GM23338 (cell line): Measurements from ENCODE around the gene ZGPAT. TPM values are rescaled to one million over a fixed set of nuclear protein-coding genes. Genes with fewer than 3 reads are reported as not detected.

Source experiments
- ATAC-seq: fragments of 200-7000 bp; cut with Tn5 transposase; 3 replicates; pipeline ENCODE4 v1.9.1; 2020
- DNase-seq: peaks from one replicate; pipeline ENCODE4 v3.0.0-alpha.2; 2015; ENCODE audit warnings: low spot score
- H2AFZ ChIP-seq: fragments of 200-600 bp; sonication (generic); 2 replicates; pipeline ENCODE4 v1.8.0; 2016; ENCODE audit warnings: antibody characterized with exemption, mild to moderate bottlenecking, moderate library complexity
- H3F3A ChIP-seq: fragments of 200-600 bp; sonication (generic); replicated peaks from 2 replicates; pipeline ENCODE4 v1.8.0; 2017; ENCODE audit warnings: antibody characterized with exemption, mixed run types, low read depth
- H3K27ac ChIP-seq: fragments of 200-600 bp; sonication (generic); 2 replicates; pipeline ENCODE4 v1.6.1; 2016; ENCODE audit warnings: low read depth
- H3K27me3 ChIP-seq: fragments of 200-600 bp; sonication (generic); 2 replicates; pipeline ENCODE4 v1.8.0; 2016; ENCODE audit warnings: mild to moderate bottlenecking, mixed run types, moderate library complexity; ENCODE audit not compliant: insufficient read depth
- H3K36me3 ChIP-seq: fragments of 200-600 bp; sonication (generic); 2 replicates; pipeline ENCODE4 v1.8.0; 2016; ENCODE audit warnings: mild to moderate bottlenecking; ENCODE audit not compliant: insufficient read depth
- H3K4me1 ChIP-seq: fragments of 200-600 bp; sonication (generic); 2 replicates; pipeline ENCODE4 v1.8.0; 2016; ENCODE audit warnings: mild to moderate bottlenecking, moderate library complexity; ENCODE audit not compliant: insufficient read depth
- H3K4me2 ChIP-seq: fragments of 200-600 bp; sonication (generic); 2 replicates; pipeline ENCODE4 v1.7.1; 2017; ENCODE audit warnings: mixed run types
- H3K4me3 ChIP-seq: fragments of 200-600 bp; sonication (generic); 2 replicates; pipeline ENCODE4 v1.6.1; 2016; ENCODE audit warnings: mixed run types
- H3K79me2 ChIP-seq: fragments of 200-600 bp; sonication (generic); replicated peaks from 2 replicates; pipeline ENCODE4 v1.8.0; 2017; ENCODE audit warnings: mild to moderate bottlenecking; ENCODE audit not compliant: insufficient read depth
- H3K9me2 ChIP-seq: fragments of 200-600 bp; sonication (generic); 2 replicates; pipeline ENCODE4 v1.8.0; 2017; ENCODE audit not compliant: insufficient read depth
- H4K20me1 ChIP-seq: fragments of 200-600 bp; sonication (generic); replicated peaks from 2 replicates; pipeline ENCODE4 v1.8.0; 2017; ENCODE audit warnings: mild to moderate bottlenecking; ENCODE audit not compliant: insufficient read depth
- H3K27ac Mint-ChIP-seq: 2 replicates; pipeline ENCODE4 v1.8.0; 2020; ENCODE audit warnings: inconsistent platforms, mild to moderate bottlenecking, moderate library complexity, mixed read lengths
- H3K27me3 Mint-ChIP-seq: 3 replicates; pipeline ENCODE4 v1.8.0; 2022; ENCODE audit warnings: low read depth, mild to moderate bottlenecking, moderate library complexity, mixed read lengths, inconsistent platforms; ENCODE audit not compliant: insufficient read depth, poor library complexity
- H3K36me3 Mint-ChIP-seq: 3 replicates; pipeline ENCODE4 v1.8.0; 2021; ENCODE audit warnings: low read depth, mild to moderate bottlenecking, inconsistent platforms, moderate library complexity, mixed read lengths
- H3K4me1 Mint-ChIP-seq: 3 replicates; pipeline ENCODE4 v1.8.0; 2020; ENCODE audit warnings: mild to moderate bottlenecking, inconsistent platforms, mixed read lengths
- H3K4me3 Mint-ChIP-seq: 3 replicates; pipeline ENCODE4 v1.8.0; 2021; ENCODE audit warnings: moderate library complexity, mild to moderate bottlenecking, inconsistent platforms, mixed read lengths
- H3K9me3 Mint-ChIP-seq: 3 replicates; pipeline ENCODE4 v1.8.0; 2020; ENCODE audit warnings: moderate library complexity, mild to moderate bottlenecking, inconsistent platforms, mixed read lengths
- CREB1 ChIP-seq: fragments of 250-450 bp; sonication (Bioruptor Pico); IDR thresholded peaks from 2 replicates; pipeline ENCODE4 v1.5.0; 2020; ENCODE audit warnings: low read depth, mild to moderate bottlenecking, moderate library complexity
- EZH2phosphoT487 ChIP-seq: fragments of 200-600 bp; sonication (generic); IDR thresholded peaks from one replicate; pipeline ENCODE4 v1.8.1; 2018; ENCODE audit warnings: antibody characterized with exemption; ENCODE audit not compliant: unreplicated experiment
- JUNB ChIP-seq: IDR thresholded peaks from one replicate; pipeline ENCODE4 v1.6.1; 2016; ENCODE audit warnings: antibody characterized with exemption; ENCODE audit not compliant: unreplicated experiment
- POLR2AphosphoS5 ChIP-seq: IDR thresholded peaks from 2 replicates; pipeline ENCODE4 v1.6.1; 2016; ENCODE audit warnings: antibody characterized with exemption, low read depth
- STAT1 ChIP-seq: IDR thresholded peaks from one replicate; pipeline ENCODE4 v1.6.1; 2016; ENCODE audit warnings: antibody characterized with exemption; ENCODE audit not compliant: unreplicated experiment
- ZNF114 ChIP-seq: fragments of 250-450 bp; sonication (Bioruptor Pico); IDR thresholded peaks from 2 replicates; pipeline ENCODE4 v1.5.0; 2020; ENCODE audit warnings: mild to moderate bottlenecking, moderate library complexity
- polyA plus RNA-seq: library from polyadenylated mRNA; unstranded; fragments of >200 nt; fragmentation: Nextera tagmentation; extraction: Ambion mirVana; gene quantifications from 2 replicates; pipeline ENCODE4 v1.2.1, GENCODE V29; 2016
- total RNA-seq: library from RNA; depleted of rRNA; stranded (reverse); fragments of >200 nt; shearing (Covaris generic); gene quantifications from 2 replicates; pipeline ENCODE4 v1.2.3, GENCODE V29; 2014
- TF ChIP-seq, protein P1 (sequence below): IDR thresholded peaks from 2 replicates; pipeline ENCODE4 v1.6.1; 2016; ENCODE audit warnings: antibody characterized with exemption
- TF ChIP-seq, protein P2 (sequence below), 2 experiments: fragments of 200-600 bp in 1 of 2; sonication (generic) in 1 of 2; conservative IDR thresholded peaks; 2 replicates each; pipeline versions ENCODE4 v1.5.1 to v1.6.1; 2016 to 2017; ENCODE audit warnings: antibody characterized with exemption in 2 of 2, low read depth in 2 of 2, mild to moderate bottlenecking in 2 of 2, moderate library complexity in 1 of 2
- TF ChIP-seq, protein P3 (sequence below): IDR thresholded peaks from one replicate; pipeline ENCODE4 v1.6.1; 2018; ENCODE audit warnings: antibody characterized with exemption; ENCODE audit not compliant: unreplicated experiment

ZGPAT gene
- total and polyA plus RNA-seq, 2 experiments from 2014 or later = 25.0 to 39.2 TPM

DNA sequence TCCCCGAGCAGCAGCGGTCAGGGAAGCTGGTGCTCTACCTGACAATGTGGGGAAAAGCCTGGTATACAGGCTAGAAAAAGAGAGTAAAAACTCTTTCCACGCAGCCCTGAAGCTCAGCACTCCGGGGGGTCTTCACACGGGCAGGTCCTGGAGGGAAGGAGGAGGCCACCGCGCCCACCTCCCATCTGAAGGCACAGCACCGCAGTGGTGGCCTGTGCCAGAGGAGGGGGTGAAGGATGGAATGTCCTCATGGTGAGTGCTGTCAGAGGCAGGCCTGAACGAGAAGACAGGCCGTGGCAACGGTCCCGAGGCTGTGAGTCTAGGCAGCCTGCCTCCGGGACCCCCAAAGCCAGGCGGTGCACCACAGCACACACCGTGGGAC is 37.6 kb downstream of the ZGPAT start:
- H3K4me3 Mint-ChIP-seq = no peak overlapping the region
- no peaks in the 10 kb centered on the region; the same call in 2 of the 3 replicates for H3K9me3 Mint-ChIP-seq
- Histone ChIP-seq H3K4me3 (no peak overlapping the region), H3K4me1 (peaks cover 7% of the 10 kb centered on the region; the same call in 1 of the 2 replicates), H3K36me3 (no peaks in the 10 kb centered on the region), H3K4me2 (no peak overlapping the region), H3K9me2 (no peaks in the 10 kb centered on the region), H3K27ac (no peak overlapping the region), H3K79me2 (no peaks in the 10 kb centered on the region), H3F3A (peaks cover 19% of the 10 kb centered on the region; the same call in 1 of the 2 replicates), H4K20me1 (no peaks in the 10 kb centered on the region), H2AFZ (no peak overlapping the region), H3K27me3 (no peaks in the 10 kb centered on the region)
- DNase-seq = no peak
- H3K36me3 Mint-ChIP-seq = peaks cover 8% of the 10 kb centered on the region
- TF ChIP-seq EZH2phosphoT487 (no peak), STAT1 (no peak), JUNB (no peak)
- ATAC-seq = no peak
- H3K4me1 Mint-ChIP-seq = no peaks in the 10 kb centered on the region; the same call in 2 of the 3 replicates
- no peak overlapping the region for H3K27ac Mint-ChIP-seq
- peaks cover 3% of the 10 kb centered on the region for H3K27me3 Mint-ChIP-seq

DNA sequence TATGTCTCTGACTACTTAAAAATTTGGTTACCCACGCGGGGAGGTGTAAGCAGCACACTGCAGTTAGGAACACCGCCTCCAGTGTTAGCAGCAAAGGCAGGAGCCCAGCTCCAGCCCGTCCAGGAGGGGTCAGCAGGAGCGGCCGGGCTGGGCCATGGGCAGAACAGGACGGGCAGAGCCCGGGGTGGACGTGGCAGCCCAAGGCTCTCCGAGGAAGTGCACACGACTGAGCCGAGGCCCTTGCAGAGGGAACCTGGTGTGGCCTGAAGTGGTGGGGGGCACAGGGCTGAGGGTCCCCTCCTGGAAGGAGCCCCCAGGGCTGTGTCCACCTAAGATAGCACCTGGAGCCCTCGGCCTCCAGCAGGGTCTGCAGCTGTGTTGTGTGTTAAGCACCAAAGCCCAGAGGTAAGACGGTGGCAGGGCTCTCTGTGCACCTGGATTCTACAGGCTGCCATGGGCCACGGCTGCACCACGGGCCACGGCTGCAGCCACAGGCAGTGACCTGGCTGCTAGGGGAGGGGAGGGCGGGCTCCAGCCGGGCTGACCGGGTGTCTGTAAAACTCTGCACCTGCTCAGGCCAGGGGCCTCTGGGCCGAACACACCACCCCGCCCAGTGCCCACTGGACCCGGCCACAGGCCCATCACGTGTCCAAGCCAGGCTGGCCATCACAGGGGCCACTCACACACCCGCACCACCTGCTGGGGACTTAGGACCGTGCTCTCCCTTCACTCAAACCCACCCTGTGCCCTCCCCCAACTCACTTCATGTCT is 38.3 kb downstream of the ZGPAT start:
- Mint-ChIP-seq H3K4me1 (peaks cover 2% of the 10 kb centered on the region; the same call in 2 of the 3 replicates), H3K4me3 (no peak overlapping the region), H3K9me3 (no peaks in the 10 kb centered on the region; the same call in 2 of the 3 replicates), H3K36me3 (peaks cover 8% of the 10 kb centered on the region), H3K27ac (no peak overlapping the region; the same call in 1 of the 2 replicates), H3K27me3 (peaks cover 3% of the 10 kb centered on the region)
- Histone ChIP-seq H4K20me1 (no peaks in the 10 kb centered on the region), H3K4me2 (no peak overlapping the region), H3K79me2 (no peaks in the 10 kb centered on the region), H3K27ac (no peak overlapping the region), H3K9me2 (no peaks in the 10 kb centered on the region), H3F3A (peaks cover 22% of the 10 kb centered on the region), H3K27me3 (no peaks in the 10 kb centered on the region), H2AFZ (no peak overlapping the region), H3K4me1 (peaks cover 6% of the 10 kb centered on the region; the same call in 1 of the 2 replicates), H3K36me3 (no peaks in the 10 kb centered on the region), H3K4me3 (no peak overlapping the region)
- TF ChIP-seq, protein P1, sequence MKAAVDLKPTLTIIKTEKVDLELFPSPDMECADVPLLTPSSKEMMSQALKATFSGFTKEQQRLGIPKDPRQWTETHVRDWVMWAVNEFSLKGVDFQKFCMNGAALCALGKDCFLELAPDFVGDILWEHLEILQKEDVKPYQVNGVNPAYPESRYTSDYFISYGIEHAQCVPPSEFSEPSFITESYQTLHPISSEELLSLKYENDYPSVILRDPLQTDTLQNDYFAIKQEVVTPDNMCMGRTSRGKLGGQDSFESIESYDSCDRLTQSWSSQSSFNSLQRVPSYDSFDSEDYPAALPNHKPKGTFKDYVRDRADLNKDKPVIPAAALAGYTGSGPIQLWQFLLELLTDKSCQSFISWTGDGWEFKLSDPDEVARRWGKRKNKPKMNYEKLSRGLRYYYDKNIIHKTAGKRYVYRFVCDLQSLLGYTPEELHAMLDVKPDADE = no peak
- TF ChIP-seq POLR2AphosphoS5 = no peak
- TF ChIP-seq CREB1 (CRISPR knock-in tag) = no peak
- TF ChIP-seq, protein P2, sequence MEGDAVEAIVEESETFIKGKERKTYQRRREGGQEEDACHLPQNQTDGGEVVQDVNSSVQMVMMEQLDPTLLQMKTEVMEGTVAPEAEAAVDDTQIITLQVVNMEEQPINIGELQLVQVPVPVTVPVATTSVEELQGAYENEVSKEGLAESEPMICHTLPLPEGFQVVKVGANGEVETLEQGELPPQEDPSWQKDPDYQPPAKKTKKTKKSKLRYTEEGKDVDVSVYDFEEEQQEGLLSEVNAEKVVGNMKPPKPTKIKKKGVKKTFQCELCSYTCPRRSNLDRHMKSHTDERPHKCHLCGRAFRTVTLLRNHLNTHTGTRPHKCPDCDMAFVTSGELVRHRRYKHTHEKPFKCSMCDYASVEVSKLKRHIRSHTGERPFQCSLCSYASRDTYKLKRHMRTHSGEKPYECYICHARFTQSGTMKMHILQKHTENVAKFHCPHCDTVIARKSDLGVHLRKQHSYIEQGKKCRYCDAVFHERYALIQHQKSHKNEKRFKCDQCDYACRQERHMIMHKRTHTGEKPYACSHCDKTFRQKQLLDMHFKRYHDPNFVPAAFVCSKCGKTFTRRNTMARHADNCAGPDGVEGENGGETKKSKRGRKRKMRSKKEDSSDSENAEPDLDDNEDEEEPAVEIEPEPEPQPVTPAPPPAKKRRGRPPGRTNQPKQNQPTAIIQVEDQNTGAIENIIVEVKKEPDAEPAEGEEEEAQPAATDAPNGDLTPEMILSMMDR (conservative IDR thresholded peaks at IDR 0.05; ENCODE audit: low read depth in 2 of 2) = no peak
- TF ChIP-seq, protein P3, sequence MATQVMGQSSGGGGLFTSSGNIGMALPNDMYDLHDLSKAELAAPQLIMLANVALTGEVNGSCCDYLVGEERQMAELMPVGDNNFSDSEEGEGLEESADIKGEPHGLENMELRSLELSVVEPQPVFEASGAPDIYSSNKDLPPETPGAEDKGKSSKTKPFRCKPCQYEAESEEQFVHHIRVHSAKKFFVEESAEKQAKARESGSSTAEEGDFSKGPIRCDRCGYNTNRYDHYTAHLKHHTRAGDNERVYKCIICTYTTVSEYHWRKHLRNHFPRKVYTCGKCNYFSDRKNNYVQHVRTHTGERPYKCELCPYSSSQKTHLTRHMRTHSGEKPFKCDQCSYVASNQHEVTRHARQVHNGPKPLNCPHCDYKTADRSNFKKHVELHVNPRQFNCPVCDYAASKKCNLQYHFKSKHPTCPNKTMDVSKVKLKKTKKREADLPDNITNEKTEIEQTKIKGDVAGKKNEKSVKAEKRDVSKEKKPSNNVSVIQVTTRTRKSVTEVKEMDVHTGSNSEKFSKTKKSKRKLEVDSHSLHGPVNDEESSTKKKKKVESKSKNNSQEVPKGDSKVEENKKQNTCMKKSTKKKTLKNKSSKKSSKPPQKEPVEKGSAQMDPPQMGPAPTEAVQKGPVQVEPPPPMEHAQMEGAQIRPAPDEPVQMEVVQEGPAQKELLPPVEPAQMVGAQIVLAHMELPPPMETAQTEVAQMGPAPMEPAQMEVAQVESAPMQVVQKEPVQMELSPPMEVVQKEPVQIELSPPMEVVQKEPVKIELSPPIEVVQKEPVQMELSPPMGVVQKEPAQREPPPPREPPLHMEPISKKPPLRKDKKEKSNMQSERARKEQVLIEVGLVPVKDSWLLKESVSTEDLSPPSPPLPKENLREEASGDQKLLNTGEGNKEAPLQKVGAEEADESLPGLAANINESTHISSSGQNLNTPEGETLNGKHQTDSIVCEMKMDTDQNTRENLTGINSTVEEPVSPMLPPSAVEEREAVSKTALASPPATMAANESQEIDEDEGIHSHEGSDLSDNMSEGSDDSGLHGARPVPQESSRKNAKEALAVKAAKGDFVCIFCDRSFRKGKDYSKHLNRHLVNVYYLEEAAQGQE = no peak
- no peak for TF ChIP-seq ZNF114 (CRISPR knock-in tag)
- ATAC-seq (no peak), DNase-seq (no peak)
